Measurements from ENCODE around the gene NRG3. TPM values are rescaled to one million over a fixed set of nuclear protein-coding genes. Genes with fewer than 3 reads are reported as not detected.

The NRG3 gene
- total RNA-seq, 2 donors from 2014 or later: 0.41 TPM; not detected in 1

GRCh38 chr10:82383350-82383749, 508.4 kb downstream of the NRG3 start:
- Histone ChIP-seq H3K36me3 (no peaks in the 10 kb centered on the region), H3K4me1 (ENCODE audit: control insufficient read depth in 1 of 2, low read depth in 2 of 2) (peaks cover 0 to 4% of the 10 kb centered on the region in 2 donors), H3K27ac (no peak overlapping the region), H3K27me3 (replicated peaks; ENCODE audit: insufficient read depth) (no peaks in the 10 kb centered on the region), H3K9me3 (no peaks in the 10 kb centered on the region), H3K4me3 (no peak overlapping the region)
- no peak for ATAC-seq (ENCODE audit: insufficient number of reproducible peaks, low FRiP score, low read depth)
- TF ChIP-seq CTCF (IDR thresholded peaks at IDR 0.05): no peak
- no peak for DNase-seq (ENCODE audit: low spot score)

- Histone ChIP-seq H3K27ac (no peak overlapping the region), H3K9me3 (no peaks in the 10 kb centered on the region), H3K36me3 (no peaks in the 10 kb centered on the region), H3K4me3 (no peak overlapping the region), H3K4me1 (ENCODE audit: control insufficient read depth in 1 of 2, low read depth in 2 of 2) (no peaks in the 10 kb centered on the region), H3K27me3 (replicated peaks; ENCODE audit: insufficient read depth) (no peaks in the 10 kb centered on the region)
- no peak for DNase-seq (ENCODE audit: low spot score)
- no peak for TF ChIP-seq CTCF (IDR thresholded peaks at IDR 0.05)
- no peak for ATAC-seq (ENCODE audit: insufficient number of reproducible peaks, low FRiP score, low read depth)
These were observed 516.1 kb downstream of the NRG3 start for GRCh38 chr10:82390866-82391658.

- Histone ChIP-seq H3K4me3 (no peak overlapping the region), H3K27me3 (replicated peaks; ENCODE audit: insufficient read depth) (no peaks in the 10 kb centered on the region), H3K36me3 (no peaks in the 10 kb centered on the region), H3K27ac (no peak overlapping the region), H3K9me3 (no peaks in the 10 kb centered on the region), H3K4me1 (ENCODE audit: control insufficient read depth in 1 of 2, low read depth in 2 of 2) (no peaks in the 10 kb centered on the region)
- TF ChIP-seq CTCF (IDR thresholded peaks at IDR 0.05): no peak
- DNase-seq (ENCODE audit: low spot score) (no peak), ATAC-seq (ENCODE audit: insufficient number of reproducible peaks, low FRiP score, low read depth) (no peak)
These were observed 517.0 kb downstream of the NRG3 start for GRCh38 chr10:82391971-82392370.

- H3K4me3 ChIP-seq: no peak overlapping the region
- TF ChIP-seq CTCF (IDR thresholded peaks at IDR 0.05): no peak
- H3K9me3 ChIP-seq: no peaks in the 10 kb centered on the region
- H3K4me1 ChIP-seq (ENCODE audit: control insufficient read depth in 1 of 2, low read depth in 2 of 2): no peaks in the 10 kb centered on the region
- no peak for DNase-seq (ENCODE audit: low spot score)
- no peaks in the 10 kb centered on the region for H3K36me3 ChIP-seq
- H3K27me3 ChIP-seq (replicated peaks; ENCODE audit: insufficient read depth): no peaks in the 10 kb centered on the region
- no peak for ATAC-seq (ENCODE audit: insufficient number of reproducible peaks, low FRiP score, low read depth)
- H3K27ac ChIP-seq: no peak overlapping the region
These were observed 517.5 kb downstream of the NRG3 start for GRCh38 chr10:82392533-82392932.

- Histone ChIP-seq H3K4me3 (no peak overlapping the region), H3K4me1 (ENCODE audit: control insufficient read depth in 1 of 2, low read depth in 2 of 2) (no peaks in the 10 kb centered on the region), H3K36me3 (no peaks in the 10 kb centered on the region), H3K9me3 (no peaks in the 10 kb centered on the region), H3K27ac (no peak overlapping the region), H3K27me3 (replicated peaks; ENCODE audit: insufficient read depth) (no peaks in the 10 kb centered on the region)
- DNase-seq (ENCODE audit: low spot score) (no peak), ATAC-seq (ENCODE audit: insufficient number of reproducible peaks, low FRiP score, low read depth) (no peak)
- no peak for TF ChIP-seq CTCF (IDR thresholded peaks at IDR 0.05)
These were observed 519.1 kb downstream of the NRG3 start for GRCh38 chr10:82394122-82394521.

Measured in thoracic aorta (tissue), 2 donors.